LoVo (cell line): Measurements from ENCODE around the gene TUBB4B.

Source experiments
- DNase-seq: peaks from one replicate; pipeline ENCODE4 v3.0.0-alpha.2; 2016; ENCODE audit warnings: low spot score

Gene TUBB4B

DNA sequence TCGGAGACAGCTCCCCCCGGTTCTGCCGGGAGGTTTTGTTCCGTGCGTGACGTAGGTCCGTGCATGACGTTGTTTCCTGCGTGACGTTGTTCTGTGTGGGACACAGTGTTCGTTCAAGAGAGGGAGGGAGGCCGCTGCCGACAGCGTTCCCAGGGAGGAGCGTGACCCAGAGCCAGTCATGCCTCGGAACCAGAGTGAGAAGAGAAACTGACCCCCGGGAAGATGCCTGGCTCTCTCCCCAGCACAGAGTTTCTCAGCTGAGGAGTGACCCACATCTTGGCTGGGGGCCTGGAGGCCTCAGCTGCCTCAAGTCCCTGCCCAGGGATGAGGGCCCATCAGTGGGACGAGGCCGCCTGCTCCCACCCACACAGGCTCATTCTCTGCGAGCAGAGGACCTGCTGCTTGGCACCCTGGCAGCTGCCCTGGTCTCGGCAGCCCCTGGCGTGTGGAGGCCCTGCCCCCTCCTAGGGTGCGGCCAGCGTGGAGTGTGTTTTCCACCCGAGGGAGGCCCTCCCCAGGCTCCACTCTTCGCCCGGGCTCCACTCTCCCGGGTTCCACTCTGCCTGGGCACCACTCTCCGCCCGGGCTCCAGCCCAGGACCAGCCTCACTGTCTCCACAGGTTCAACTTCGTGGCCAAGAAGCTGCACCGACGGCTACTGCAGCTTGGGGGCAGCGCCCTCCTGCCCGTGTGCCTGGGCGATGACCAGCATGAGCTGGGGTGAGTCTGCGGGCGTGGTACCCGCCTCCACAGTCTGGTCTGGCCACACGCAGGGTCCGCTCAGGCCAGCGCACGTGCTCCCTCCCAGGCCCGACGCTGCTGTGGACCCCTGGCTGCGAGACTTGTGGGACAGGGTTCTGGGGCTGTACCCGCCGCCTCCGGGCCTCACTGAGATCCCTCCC, 27.7 kb upstream of the TUBB4B start:
- no peak for DNase-seq

DNA sequence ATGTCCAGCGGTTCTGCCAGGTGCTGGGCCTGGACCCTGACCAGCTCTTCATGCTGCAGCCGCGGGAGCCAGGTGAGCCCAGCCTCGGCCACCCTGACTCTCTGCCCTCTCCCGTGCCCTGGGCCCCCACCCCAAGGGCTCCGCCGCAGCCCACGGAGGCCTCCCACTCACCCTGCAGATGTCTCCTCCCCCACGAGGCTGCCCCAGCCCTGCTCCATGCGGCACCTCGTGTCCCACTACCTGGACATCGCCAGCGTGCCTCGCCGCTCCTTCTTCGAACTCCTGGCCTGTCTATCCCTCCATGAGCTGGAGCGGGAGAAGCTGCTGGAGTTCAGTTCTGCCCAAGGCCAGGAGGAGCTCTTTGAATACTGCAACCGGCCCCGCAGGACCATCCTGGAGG, 26.5 kb upstream of the TUBB4B start:
- no peak for DNase-seq

- no peak for DNase-seq
Observed at GRCh38 chr9:137215196-137215986, 25.7 kb upstream of the TUBB4B start.

GRCh38 chr9:137216188-137216965, 24.7 kb upstream of the TUBB4B start:
- no peak for DNase-seq

DNA sequence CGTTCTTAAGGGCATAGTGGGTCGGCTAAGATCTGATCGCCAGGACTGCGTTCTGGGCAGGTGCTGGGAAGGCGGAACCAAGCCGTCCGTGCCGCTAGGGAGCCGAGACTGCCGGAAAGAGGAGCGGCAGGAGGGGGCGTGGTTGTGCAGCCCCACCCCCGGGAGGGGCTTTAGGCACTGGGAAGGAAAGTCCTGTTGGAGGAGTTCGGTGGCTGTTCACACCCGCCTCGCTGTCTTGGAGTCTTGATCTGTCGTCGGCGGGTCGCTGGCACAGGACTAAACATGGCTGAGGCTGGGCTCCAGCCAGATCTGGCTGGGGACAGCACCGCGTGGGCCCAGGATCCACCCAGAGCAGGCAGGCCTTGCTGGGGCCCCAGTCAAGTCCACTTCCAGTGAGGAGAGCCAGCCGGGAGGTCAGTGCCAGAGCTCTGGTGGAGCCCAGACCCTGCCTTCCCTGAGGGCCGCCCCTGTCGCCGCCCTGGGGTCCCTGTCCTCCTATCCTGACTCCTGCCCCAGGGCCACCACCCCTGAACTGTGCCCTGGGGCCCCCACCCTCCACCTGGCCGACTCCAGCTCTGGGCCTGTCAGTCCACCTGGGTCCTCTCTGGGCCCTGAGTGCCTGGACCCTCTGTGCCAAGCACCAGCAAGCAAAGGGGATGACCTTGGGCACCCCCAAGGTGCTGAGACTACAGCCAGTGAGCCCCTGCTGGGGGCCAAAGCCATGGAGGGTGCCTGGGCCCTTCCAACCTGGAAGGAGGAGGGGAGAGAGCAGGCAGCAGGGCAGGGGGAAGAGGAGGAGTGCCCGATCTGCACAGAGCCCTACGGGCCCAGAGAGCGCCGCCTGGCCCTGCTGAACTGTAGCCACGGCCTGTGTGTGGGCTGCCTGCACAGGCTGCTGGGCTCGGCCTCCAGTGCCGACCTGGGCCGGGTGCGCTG, 23.5 kb upstream of the TUBB4B start:
- peak; percentile 45 for DNase-seq

GRCh38 chr9:137218212-137218753, 22.8 kb upstream of the TUBB4B start:
- DNase-seq: no peak

GRCh38 chr9:137218754-137219271, 22.3 kb upstream of the TUBB4B start:
- DNase-seq: peak; percentile 30

- DNase-seq: no peak
Observed at GRCh38 chr9:137219757-137220316, 21.2 kb upstream of the TUBB4B start.

DNA sequence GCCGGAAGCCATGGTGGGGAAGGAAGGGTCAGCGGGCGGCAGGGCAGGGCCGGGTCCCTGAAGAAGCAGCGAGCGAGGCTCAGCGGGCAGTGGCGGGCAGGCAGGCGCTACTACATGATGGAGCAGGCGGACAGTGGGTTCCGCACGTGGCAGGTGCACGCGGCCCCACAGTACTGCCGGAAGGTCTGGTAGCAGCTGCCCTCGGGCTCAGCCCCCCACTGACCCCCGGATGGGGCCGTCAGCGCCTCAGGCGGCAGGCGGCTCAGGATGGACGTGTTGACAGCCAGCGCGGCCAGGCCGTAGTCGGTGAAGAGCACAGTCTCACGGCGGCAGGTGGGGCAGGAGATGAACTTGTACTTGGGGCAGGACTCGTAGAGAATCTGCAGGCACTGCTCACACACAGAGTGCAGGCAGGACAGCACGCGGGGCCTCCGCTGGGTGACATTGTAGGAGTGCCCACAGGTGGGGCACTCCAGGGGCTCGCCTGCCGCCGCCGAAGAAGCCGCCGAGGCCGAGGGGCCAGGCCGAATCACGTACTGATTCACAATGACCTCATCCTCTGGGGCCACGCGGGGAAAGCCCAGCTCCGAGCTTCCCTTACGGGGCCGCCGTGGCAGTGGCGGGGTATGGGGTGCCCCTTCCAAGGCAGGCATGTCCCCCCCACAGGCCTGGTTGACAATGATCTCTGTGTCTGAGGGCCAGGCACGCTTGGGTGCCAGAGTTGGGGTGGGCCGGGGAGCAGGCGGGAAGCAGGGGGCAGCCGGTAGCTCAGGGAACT, 20.6 kb upstream of the TUBB4B start:
- no peak for DNase-seq

- DNase-seq: no peak
Observed at GRCh38 chr9:137221095-137221505, 20.0 kb upstream of the TUBB4B start.

- no peak for DNase-seq
Observed at GRCh38 chr9:137221506-137222111, 19.5 kb upstream of the TUBB4B start.

DNA sequence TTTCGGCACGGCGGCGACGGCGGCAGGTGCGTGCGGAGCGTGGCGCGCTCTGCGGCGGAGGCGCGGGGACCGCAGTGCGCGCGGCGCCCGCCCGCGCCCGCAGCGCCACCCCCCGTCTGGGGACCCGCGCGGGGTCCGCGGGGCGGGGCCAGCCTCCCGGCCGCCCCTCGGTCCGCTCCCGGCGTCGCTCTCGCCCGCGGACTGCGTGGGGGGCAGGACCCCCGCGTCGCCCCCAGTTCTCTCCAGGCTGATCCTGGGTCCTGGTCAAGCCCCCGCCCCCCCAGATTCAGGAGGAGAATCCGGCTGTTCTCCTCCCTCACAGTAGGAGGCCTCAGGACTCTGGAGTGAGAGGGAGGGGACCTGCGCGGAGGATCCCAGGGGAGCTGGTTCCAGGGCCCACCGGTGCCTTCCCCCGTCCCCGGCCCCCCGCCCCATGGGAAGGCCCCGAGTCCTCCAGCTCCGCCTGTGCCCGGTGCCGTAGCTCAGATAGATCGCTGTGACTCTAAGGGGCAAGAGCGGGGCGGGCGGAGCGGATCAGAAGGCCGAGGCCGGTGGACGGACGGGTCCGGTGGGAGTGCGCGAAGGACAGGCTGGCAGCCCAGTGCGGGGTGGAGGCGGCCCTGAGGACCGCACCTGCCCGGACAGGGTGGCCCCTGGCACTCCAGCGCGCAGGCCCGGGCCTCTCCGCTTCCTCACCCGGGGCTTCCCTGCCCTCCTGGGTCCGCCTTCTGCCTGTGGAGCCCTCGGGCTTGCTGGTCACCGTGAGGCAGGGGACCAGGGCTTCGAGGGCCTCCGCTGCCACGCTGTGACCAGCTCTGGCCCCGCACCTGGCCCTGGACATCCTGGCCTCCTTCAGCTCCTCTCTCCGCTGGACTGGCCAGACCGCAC, 18.7 kb upstream of the TUBB4B start, which contains the start of gene RNF208:
RNF208 (minus strand) TSS at position 51 of the 888 bp plus-strand sequence. CDS start 1,028 bp downstream, outside the sequence.
- peak; percentile 19 for DNase-seq

- DNase-seq: peak; percentile 98
Observed at GRCh38 chr9:137223078-137223970, 17.8 kb upstream of the TUBB4B start.

- DNase-seq: peak; percentile 37
Observed at GRCh38 chr9:137224830-137225694, 16.0 kb upstream of the TUBB4B start, which contains the start of gene CYSRT1. TSS of gene CYSRT1 (plus strand) at chr9:137225174. CDS start at chr9:137225622, 448 bp downstream.

DNA sequence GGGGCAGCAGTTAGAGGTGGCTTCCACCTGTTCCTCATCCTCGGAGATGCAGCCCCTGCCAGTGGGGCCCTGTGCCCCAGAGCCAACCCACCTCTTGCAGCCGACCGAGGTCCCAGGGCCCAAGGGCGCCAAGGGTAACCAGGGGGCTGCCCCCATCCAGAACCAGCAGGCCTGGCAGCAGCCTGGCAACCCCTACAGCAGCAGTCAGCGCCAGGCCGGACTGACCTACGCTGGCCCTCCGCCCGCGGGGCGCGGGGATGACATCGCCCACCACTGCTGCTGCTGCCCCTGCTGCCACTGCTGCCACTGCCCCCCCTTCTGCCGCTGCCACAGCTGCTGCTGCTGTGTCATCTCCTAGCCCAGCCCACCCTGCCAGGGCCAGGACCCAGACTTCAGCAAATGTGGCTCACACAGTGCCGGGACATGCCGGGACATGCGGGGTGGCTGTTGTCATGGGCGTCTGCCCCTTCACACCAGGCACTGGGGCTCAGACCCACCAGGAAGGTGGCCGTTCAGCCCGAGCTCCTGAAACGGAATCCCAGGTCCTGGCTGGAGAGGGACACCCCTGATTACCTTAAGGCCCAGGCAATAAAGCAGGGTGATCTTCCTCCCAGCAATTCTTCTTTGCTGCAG, 15.3 kb upstream of the TUBB4B start:
- no peak for DNase-seq
